GM11168 (cell line): Measurements from ENCODE around the gene OR6N2.

Source experiments
- in situ Hi-C: fragments of 300-500 bp; cut with MboI; formaldehyde crosslinking; loops from one replicate; pipeline ENCODE4 v1.12.0; 2022; ENCODE audit warnings: low sequenced_read_pairs; ENCODE audit not compliant: unreplicated experiment

The OR6N2 gene

GRCh38 chr1:158771950-158772866 is 8.8 kb downstream of the OR6N2 start, which contains the start of gene OR6N1:
TSS of gene OR6N1 (minus strand) at chr1:158772195. CDS start at chr1:158766682, 5,513 bp downstream.
- in situ Hi-C loops, result no loop called here

DNA sequence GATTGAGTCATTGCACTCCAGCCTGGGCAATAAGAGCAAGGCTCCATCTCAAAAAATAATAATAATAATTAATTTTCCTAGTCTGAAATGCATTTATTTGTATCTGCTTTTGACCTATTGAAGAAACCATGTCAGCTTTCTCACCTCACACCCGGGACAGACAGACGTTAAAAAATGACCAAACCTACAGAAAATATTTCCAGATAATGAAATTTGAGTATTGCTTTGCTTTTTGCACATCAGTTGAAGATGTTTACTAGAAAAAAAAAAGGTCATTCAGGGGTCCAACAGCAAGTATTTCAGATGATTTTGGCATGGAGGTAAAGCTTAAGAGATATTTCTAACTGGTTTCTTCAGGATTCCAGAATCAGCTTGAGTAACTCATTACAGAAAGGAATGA is 26.6 kb downstream of the OR6N2 start, which contains the start of gene OR6K6:
OR6K6 (plus strand) TSS at position 301 of the 400 bp plus-strand sequence. CDS start 168 bp downstream, outside the sequence.
- in situ Hi-C loops, result no loop called here

GRCh38 chr1:158752155-158752712 is 28.8 kb downstream of the OR6N2 start:
- in situ Hi-C loops, result no loop called here

- in situ Hi-C loops, result no loop called here
These were observed 45.2 kb downstream of the OR6N2 start for GRCh38 chr1:158735848-158736247.

- in situ Hi-C loops, result no loop called here
These were observed 48.5 kb downstream of the OR6N2 start for GRCh38 chr1:158732524-158732923.

DNA sequence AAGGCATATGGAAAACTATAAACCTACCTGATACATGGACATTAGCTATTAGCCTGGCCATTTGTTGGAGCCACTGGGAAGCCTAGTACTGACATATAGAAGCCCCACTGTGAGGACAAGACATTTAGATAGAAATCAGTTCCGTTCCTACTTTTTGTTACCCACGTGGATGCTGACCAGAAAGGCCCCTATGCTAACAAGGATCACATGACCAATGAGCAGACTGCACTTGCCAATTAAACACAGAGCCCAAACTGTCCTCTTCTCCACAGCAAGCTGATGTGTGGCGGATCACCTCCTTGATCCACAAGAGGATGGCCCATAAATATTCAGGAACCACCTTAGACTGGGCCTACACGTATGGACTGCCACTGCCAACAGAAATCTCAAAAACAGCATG is 49.3 kb downstream of the OR6N2 start:
- in situ Hi-C loops, result no loop called here

- in situ Hi-C loops, result no loop called here
These were observed 50.6 kb downstream of the OR6N2 start for GRCh38 chr1:158730453-158730852.

GRCh38 chr1:158728510-158729225 is 52.3 kb downstream of the OR6N2 start:
- in situ Hi-C loops, result no loop called here

- in situ Hi-C loops, result no loop called here
These were observed 56.6 kb downstream of the OR6N2 start for GRCh38 chr1:158724442-158724841.
